Activated CD8-positive, alpha-beta memory T cell treated with anti-CD3 and anti-CD28 coated beads, Interleukin-2, amount 50 U/mL, for 1 hour (primary cell): ENCODE measurements around the gene OR1F1.
"Not testable (repeated sequence)": the region's sequence is repeated elsewhere in the genome, so short reads cannot be mapped to it uniquely, and the experiment has no call there.

ENCODE experiments used
- DNase-seq: peaks from one replicate; pipeline ENCODE4 v3.0.0-alpha.2; 2020; ENCODE audit errors: extremely low read depth

OR1F1 gene

DNA sequence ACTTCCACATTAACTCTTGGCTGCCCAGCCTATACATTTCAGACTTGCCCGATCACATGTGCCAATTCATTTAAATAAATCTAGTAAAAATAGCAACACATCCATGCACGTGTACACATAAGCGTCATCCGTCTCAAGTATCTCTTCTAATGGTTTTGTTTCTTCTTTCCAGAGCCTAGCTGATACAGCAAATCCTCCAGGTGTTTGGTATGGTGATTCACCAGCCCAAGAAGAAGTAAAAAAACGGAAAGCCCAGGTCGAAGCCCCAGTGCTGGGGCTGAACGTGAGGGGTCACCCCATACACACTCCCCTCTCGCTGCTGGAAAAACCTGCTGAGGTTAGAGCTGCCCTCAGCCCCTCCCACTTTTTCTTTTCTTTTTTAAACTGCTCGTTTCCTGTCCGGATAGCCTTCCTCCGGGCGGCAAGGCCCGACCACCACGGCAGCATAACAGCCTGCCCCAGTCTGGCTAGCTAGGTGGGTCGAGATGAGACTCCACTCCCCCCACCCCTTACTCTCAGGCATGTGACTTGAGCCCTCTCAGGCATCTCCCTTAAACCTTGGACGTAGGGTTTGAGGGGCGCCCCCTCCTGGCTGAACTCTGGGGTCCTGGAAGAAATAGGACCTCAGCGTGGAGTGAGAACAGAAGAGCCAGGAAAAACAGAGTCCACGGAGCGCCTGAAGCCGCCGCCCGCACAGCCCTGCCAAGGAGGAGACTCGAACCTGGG, 13.9 kb upstream of the OR1F1 start:
- DNase-seq, result no peak

GRCh38 chr16:3174618-3175148, 13.3 kb upstream of the OR1F1 start:
- DNase-seq, result no peak

DNA sequence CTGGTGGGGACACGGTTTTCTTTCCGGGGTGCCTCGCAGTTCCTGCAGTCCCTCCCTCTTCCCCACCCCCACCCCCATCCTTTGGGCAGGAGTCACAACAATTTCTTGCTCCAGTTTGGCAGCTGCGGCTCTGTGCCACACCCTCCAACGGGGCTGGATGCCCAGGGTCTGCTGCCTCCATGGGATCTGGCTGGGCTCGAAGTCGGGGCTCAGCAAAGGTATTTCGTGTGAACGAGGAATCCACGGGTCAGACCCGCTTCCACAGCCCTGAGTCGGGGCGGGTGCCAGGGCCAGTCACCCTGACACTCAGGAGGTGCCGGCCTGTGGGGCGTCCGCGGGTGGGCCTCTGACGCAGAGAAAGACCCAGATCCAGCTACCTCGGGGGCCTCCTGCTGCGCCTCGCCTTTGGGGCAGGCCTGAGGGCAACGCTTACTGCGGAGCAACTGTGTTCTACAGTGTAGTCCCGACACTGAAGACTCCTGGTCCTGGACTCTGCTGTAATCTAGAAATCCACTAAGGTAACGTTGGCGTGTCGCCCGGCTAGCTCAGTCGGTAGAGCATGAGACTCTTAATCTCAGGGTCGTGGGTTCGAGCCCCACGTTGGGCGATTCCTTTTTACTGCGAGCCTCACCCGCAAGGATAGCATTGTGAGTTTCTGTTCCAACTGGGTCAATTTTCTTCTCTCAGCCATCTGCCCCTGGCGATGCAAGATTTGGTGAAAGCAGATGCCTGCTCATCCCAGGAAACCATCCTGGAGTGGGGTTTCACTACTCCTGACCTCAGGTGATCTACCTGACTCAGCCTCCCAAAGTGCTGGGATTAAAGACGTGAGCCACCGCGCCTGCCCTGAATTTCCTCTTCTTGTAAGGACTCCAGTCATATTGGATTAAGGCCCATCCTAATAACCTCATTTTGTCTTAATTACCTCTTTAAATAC, 12.6 kb upstream of the OR1F1 start:
- DNase-seq, result no peak

DNA sequence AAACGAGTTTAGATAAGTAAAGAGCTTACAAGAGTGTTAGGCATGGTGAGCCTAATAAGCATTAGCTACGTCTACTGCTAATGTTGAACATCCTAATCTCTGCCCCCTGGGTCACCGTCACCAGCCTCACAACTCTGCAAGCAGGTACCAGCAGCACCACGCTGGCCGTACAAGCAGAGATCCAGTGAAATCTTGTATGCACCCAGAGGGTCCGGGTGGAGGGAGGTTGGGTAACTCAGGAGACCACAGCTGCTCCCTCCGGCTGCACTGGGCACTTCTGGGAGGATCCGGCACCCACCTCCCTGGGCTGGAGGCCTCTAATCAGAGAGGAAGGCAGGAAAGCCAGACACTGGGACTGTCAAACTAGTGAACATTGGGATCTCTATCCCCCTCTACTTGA, 8.4 kb upstream of the OR1F1 start:
- no peak for DNase-seq

DNA sequence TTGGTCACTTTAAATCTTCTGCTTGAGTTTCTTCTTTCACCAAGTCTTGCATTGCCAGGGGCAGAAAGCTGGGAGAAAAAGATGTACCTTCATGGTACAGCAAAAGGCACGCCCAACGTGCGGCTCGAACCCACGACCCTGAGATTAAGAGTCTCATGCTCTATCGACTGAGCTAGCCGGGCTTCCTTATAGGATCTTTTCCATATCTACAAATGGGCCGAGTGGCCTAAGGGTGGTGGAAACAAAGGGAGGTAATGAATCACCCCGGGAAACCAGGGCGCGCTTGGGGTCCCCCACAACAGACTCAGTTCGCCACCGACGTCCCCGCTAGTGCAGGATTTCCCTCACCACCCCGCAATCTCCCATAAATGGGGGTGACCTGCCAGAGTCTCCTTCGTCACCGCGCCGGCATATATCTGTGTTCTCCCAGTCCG, 7.5 kb upstream of the OR1F1 start:
- no peak for DNase-seq

- DNase-seq, result not testable (repeated sequence)
Observed at GRCh38 chr16:3182293-3182607, 5.8 kb upstream of the OR1F1 start.

DNA sequence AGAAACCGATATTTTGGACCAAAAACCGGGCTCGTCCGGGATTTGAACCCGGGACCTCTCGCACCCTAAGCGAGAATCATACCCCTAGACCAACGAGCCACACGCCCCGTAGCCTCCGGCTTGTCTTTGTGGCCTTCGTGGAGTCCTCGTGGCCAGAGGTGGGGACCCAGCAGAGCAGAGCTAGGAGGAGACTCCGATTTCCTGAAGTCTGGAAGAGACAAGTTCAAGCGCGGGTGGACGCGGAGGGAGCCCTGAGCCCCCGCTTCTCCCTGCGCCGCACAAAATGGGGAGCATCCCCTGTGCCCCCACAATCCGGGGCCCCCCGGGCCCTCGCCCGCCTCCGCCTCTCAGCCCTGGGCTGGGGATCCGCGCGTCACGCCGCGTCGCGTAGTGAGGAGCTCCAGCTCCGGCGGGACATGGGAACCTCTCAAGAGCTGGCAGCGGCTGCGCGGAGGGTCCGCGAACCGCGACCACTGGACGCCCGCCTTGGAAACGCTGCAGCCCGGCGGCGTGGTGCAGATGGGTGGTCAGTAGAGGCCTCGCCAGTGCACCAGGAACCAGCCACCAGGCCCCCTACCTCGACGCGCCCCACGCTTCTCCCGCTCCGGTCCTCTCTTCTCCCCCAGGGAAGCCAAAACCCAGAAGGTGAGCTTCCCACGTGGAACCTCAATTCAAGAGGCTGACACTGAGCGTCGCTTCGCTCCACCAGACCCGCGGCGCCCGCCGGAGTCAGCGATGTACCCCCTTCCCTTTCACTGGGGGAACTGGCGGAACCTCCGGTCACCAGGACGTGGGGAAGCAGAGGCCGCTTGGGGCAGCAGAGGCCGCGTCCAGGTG, 5.2 kb upstream of the OR1F1 start:
- no peak for DNase-seq

DNA sequence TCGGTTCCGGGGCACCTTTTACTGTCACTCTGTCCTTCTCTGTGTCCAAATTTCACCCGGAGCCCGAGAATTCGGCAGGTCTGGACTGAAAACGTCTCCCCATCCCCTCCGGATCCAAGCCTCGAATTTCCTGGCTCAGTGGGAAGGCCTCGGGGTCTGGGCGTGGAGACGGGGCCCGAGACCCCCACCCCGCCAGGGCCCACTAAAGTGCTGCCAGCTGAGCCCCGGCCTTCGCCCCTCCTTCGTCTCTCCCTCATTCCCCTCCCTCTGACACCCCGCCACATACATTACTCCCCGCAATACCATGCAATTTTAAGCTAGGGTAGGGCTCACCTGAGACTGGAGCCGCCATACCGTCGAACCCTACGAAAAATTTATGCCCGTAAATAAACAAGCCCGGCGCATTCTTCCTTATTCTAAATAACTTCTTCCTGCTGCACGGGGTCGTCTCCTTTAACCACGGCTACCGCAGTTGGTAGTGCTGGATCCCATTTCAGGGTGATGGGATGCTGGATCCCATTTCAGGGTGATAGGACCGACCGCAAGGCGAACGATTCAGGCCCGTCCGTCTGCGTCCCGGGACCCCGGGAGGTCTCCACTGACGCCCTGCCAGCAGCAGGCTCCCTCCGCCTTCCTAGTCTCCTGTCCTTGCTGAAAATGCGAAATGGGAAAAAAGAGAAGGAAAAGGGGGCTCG, 4.4 kb upstream of the OR1F1 start:
- no peak for DNase-seq

GRCh38 chr16:3186946-3187690, 886 bp upstream of the OR1F1 start:
- DNase-seq, result no peak

DNA sequence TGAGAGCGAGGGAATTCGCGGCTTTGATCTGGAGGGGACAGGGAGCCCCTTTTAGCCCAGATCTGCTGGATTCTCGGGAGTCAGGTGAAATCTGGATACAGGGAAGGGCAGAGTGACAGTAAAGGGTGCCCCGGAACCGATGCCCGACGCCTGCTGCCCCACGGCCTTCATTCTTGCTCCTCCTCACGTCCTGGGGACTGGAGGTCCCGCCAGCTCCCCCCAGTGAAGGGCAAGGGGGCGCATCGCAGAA, 596 bp downstream of the OR1F1 start:
- no peak for DNase-seq

DNA sequence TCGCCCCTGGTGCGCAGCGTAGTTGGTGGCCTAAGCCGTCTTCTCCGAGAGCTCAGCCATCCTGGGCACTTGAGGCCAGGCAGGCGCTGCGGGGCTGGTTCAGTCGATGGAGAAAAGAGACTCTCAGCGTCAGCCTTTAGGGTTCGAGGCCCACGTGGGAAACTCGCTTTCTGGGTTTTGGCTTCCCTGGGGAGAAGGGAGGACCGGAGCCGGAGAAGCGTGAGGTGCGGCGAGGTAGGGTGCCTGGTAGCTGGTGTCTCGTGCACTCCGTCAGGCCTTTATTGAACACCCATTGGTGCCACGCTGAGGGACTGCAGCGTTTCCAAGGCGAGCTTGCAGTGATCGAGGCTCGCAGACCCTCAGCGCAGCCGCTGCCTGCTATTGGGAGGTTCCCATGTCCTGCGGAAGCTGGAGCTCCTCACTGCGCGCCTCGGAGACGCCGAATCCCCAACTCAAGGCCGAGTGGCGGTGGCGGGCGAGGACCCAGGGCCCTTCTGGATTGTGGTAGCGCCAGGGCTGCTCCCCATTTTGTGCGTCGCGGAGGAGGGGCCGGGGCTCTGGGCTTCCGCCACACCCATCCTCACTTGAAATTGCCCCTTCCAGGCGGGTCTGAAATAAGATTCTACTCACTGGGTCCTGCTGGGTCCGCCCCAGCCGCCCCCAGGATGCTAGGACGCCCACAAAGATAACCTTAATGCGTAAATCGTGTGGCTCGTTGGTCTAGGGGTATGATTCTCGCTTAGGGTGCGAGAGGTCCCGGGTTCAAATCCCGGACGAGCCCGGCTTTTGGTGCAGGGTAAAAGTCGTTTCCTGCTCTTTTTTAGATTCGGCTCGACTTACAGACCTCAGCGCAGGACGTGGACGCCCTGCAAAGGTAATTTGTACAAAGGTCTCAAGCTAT, 1.2 kb downstream of the OR1F1 start:
- DNase-seq, result no peak

DNA sequence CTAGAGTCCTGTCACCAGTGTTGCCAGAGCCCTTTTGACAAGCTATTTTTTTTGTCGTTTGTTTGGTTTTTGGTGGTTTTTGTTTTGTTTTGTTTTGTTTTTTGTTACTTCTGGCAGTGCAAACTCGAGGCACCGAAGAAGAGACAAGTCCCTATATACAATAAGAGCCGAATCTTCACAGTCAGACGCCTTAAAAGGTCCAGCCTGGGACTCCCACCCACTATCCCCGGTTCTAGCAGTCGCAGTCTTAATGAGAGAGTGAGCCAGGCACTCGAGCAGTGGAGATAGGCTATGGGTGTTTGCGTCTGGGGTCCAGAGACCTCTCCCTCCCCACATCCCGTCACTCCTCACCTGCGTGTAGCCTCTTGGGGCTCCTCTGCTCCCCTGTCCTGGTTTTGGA, 1.9 kb downstream of the OR1F1 start:
- DNase-seq, result no peak

GRCh38 chr16:3190949-3191353, 2.9 kb downstream of the OR1F1 start:
- no peak for DNase-seq

GRCh38 chr16:3192476-3193019, 4.5 kb downstream of the OR1F1 start:
- DNase-seq, result no peak

DNA sequence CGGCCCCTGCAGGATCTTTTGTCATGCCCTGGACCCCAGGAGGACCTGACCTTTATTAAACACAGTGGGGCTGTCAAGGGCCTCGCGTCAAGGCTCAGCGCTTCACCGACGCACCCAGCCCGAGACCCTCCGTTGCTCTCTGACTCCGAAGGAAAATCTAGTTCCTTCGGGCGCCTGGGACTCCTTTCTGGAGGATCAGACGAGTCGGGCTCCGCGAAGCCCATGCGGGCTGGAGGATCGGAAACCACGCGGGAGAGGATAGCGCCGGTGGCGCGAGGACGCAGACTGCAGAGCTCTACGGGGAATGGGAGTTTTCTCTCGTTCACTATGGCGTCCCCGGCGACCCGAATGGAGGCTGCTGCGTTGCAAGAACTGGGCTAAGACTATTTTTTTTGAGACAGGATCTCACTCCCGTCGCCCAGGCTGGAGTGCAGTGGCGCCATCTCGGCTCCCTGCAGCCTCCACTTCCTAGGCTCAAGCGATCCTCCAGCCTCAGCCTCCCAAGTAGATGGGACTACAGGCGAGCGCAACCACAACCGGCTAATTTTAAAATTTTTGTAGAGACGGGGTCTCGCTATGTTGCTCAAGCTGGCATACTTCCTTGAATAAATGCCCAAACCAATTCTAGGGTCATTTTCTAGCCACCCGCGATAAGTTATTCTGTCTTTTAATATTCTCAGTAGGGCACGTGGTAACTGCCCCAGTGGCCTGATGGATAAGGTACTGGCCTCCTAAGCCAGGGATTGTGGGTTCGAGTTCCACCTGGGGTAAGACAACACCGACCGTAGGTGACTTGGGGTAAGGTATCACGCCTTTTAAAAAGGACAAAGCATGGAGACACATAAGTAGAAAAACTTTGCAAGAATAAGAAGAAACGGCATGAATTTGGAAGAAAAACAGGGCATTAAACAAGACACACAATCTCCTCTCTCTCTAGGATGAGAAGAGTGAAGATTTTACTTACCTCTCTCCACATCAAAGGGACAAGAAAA, 5.5 kb downstream of the OR1F1 start:
- no peak for DNase-seq

- DNase-seq, result no peak
Observed at GRCh38 chr16:3194792-3195191, 6.8 kb downstream of the OR1F1 start.

GRCh38 chr16:3195975-3196374, 8.0 kb downstream of the OR1F1 start:
- no peak for DNase-seq

DNA sequence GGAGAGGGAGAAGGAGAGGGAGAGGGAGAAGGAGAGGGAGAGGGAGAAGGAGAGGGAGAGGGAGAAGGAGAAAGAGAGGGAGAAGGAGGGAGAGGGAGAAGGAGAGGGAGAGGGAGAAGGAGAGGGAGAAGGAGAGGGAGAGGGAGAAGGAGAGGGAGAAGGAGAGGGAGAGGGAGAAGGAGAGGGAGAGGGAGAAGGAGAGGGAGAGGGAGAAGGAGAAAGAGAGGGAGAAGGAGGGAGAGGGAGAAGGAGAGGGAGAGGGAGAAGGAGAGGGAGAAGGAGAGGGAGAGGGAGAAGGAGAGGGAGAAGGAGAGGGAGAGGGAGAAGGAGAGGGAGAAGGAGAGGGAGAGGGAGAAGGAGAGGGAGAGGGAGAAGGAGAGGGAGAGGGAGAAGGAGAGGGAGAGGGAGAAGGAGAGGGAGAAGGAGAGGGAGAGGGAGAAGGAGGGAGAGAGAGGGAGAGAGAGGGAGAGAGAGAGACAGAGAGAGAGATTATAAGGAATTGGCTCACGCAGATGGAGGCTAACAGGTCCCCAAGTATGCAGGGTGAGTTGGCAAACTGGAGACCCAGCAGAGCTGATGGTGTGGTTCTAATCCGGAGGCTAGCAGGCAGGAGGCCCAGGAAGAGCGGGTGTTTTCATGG, 9.8 kb downstream of the OR1F1 start:
- not testable (repeated sequence) for DNase-seq
